GM19043 (cell line): Measurements from ENCODE around the gene FOXC1.

Experiments
- ATAC-seq: cut with Tn5 transposase; IDR thresholded peaks from one replicate; pipeline ENCODE4 v1.9.1; 2021; ENCODE audit warnings: low read depth; ENCODE audit not compliant: unreplicated experiment

Gene FOXC1

DNA sequence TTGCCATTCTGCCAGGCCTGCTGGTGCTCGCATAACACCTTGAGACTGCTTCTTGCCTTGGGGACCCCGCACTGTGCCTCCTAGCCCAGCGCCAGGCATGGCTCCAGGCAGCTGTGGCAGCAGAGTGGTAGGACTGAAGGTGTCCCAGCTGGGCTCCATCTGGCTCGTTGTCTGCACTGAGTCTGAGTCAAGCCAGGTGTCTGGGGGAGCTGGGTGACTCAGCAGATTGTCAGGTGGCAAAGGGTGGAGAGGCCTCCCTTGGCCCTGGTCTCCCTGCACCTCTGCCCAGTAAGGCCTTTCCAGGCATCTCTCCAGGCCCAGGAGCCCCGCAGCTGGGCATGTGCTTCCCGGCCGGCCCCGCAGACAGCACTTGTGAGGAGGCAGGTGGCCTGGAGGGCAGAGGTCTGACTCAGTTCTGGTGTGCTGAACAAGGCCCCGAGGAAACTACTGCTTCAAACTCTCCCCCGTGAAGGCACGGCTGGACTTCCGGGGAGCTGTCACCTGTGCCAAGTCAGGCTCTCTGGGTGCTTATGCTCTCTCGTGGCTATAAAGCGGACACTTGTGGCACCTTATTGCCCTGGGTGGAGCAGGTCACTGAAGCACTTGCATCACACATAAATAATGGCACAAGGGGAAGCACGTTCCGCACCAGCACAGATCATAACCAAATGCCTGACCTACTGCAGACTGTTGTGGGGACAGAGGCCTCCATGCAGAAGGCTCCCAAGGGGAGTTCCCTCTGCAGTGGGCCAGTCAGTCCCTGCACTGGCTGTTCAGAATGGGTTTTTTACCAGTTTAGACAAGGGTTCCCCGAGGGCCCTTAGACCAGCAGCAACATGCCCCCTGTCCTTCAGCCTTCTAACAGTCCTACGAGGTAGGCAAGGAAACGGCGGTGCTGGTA is 27.5 kb downstream of the FOXC1 start:
- ATAC-seq: no peak

DNA sequence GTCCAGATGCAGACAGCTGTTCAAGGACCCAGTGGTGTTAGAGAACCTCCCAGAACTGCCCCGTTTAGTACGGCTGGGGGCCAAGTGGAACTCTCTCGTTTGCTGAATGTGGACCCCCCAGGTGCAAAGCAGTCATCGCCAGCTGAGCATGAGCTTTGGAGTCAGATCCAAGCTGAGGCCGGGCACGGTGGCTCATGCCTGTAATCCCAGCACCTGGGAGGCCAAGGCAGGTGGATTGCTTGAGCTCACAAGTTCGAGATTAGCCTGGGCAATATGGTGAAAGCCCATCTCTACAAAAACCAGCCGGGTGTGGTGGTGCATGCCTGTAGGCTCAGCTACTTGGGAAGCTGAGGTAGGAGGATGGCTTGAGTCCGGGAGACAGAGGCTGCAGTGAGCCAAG is 29.7 kb downstream of the FOXC1 start:
- ATAC-seq: no peak

DNA sequence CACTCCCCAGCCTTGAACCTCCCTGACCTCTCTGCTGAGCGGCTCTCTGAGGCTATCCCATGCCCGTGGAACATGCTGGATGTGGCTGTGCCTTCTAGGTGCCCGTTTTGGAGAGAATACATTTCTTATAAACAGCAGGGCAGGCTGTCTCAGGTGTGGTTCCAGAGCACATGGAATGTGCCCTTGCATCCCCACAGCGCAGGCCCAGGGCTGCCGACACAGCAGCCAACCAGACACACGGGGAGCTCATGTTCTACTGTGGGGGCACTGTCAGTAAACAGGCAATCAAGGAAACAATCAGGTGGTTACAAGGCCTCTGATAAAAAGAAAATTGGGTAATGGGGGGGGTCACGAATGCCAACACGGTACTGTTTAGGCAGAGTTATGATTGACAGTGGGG is 30.8 kb downstream of the FOXC1 start:
- no peak for ATAC-seq

DNA sequence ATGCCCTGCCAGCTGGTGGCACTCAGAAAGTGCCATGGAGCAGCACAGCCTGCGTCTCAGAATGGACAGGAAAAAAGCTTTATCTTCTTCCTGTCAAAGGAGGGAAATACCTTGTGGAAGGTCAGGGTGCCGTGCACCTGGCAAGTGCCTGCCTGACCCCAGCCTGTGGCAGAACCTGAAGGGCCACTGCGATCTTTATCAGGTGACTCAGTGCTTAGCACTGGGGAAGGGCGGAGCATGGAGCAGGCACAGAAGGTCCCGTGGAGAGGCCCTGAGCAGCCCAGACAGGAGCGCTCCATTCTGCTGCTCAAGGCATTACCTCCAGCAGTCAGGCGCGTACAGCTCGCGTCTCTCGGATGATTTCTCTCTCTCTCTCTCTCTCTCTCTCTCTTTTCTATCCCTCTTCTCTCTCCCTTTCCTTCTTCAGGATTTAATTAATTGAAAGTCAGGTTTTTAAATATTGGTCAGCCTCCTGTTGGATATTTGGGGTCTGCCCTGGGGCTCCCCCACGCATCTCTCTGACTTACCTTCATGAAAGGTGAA is 31.7 kb downstream of the FOXC1 start:
- ATAC-seq: no peak

DNA sequence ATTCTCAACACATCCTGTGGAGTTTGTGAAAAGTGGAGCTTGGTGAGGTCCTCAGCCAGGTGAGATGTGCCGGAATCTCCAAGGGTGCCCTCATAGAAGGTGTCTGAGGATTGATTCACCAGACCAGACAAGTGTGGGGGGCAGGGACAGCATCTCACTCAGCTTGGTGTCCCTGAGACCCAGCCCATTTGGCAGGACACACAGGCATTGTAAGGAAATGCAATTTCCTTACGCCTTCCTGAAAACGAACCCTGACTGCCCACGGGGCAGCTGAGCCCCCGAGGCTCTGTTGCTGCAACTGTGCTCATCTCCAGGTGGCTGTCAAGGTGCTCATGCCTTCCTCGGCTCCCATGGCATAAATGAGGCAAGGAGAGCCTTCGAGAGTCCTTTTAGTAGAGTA is 33.4 kb downstream of the FOXC1 start:
- no peak for ATAC-seq

DNA sequence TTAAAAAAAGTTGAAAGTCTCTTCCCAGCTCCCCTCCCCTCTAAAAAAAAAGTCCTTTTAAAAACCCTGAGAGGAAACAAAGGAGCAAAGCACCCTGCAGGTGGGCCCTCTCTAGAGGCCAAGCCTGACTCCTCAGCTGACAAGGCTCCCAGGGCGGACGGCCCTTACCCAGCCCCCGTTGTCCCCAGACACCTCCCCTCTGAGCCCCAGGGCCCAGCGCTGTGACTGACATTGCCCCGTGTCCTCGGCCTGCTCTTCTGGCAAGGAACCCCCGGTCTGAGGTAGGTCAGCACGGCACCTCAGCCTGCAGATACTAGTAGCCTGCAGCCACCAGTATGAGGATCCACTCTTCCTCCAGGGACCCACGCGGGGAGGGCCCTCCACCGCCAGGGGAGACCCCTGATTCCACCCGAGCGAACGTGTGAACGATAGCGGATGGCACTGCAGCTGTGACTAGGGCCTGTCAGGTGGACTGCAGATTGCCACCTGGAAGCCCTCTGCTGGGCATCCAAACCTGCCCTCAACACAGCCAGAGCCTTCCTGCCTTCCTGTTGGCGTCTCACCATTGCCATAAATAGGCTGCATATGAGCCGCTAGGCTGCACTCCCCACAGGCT is 34.2 kb downstream of the FOXC1 start:
- no peak for ATAC-seq

DNA sequence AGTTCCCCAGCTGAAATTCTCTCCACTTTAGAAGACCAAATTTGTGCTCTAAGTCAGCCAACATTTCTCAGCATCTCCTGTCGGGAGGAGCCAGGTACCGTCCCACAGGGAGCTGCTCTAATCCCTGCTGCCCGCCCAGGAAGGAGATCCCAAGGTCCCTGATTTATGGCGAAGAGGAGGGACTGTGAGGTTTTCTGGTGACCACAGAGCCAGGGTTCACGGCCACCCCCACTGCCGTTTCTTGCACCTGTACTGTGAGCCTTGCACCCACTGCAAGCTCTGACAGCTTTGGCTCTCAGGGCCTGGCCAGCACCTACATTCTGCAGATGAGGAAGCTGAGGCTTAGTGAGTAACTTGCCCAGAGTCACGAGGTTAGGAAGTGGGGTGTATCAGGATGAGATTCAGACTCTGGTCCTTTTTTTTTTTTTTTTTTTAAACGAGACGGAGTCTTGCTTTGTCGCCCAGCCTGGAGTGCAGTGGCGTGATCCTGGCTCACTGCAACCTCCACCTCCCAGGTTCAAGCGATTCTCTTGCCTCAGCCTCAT is 34.9 kb downstream of the FOXC1 start:
- no peak for ATAC-seq

DNA sequence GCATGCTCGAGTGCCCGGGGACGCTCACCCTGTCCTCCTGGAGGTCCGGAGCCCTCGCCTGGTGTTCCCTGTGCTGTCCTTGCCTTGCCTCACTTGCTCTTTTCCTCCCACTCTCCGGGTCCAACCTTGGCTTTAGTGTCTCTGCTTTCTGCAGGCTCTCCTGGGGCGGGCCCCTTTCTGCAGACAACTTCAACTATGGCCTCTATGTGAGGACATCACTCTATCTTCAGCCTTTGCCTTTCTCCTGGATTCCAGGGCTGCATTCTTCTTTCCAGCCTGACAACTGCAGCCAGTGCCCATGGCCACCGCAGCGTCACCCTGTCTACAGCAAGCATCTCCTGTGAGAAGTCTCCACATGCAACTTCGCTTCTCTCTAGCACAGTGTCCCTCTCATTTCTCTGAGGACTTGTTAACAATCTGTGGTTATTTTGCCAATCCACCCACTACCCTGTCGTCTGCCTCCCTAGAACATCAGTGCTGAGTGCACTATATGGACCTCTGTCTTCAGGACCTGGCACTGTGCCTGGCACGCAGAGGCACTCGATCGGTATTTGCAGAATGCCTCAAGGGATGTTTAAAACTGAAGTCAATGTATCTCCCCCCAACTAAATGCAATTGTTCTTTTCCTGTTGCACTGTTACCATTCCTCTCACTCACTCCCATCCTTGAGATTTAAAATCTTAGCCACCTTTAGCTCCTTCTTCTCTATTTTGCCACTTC is 35.9 kb downstream of the FOXC1 start:
- no peak for ATAC-seq

DNA sequence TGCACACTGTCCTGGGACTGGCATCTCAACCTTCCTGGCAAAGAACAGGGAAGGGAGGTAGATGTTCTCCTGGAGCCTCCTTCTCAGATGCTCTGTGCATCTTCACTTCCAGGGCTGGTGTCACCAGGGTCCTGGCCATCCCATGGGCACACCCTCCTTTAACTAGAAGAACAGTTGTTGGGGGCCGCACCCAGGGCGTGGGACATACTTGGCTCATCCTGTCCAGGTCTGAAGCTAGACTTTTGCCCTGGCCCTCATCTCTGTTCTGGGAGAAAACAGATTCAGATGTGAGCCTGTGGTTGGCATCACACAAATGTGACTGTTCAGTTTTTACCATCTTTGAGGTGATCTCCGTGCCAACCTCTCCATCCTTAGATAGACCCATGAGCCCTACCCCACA is 41.6 kb downstream of the FOXC1 start:
- ATAC-seq: no peak

DNA sequence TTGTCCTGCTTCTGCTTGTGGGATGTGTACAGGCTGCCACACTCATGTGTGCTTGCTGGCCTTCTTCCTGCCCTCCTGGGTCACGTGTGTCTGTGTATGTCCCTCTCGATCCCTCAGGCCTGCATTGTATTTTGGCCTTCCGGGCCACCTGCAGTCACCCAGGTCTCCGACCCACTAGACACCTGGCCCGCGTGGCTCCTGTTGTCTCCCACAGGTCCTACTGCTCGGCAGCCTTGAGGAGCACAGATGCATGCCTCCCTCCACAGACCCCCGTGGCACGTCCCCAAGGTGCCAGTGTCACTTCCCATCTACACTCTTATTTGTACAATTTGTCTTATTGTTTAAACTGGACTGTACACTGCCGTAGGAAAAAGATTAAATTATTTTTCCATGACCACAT is 43.1 kb downstream of the FOXC1 start:
- no peak for ATAC-seq

DNA sequence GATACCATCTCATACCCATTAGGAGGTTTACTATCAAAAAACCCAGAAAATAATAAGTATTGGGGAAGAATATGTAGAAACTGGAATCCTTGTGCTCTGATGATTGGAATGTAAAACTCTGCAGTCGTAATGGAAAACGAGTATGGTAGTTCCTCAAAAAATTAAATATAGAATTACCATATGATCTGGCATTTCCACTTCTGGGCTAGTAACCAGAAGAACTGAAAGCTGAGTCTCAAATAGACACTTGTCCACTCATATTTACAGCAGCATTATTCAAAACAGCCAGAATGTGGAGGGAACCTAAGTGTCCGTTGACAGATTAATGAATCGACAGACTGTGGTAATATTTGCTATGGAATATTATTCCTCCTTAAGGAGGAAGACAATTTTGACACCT is 44.3 kb downstream of the FOXC1 start:
- ATAC-seq: no peak

DNA sequence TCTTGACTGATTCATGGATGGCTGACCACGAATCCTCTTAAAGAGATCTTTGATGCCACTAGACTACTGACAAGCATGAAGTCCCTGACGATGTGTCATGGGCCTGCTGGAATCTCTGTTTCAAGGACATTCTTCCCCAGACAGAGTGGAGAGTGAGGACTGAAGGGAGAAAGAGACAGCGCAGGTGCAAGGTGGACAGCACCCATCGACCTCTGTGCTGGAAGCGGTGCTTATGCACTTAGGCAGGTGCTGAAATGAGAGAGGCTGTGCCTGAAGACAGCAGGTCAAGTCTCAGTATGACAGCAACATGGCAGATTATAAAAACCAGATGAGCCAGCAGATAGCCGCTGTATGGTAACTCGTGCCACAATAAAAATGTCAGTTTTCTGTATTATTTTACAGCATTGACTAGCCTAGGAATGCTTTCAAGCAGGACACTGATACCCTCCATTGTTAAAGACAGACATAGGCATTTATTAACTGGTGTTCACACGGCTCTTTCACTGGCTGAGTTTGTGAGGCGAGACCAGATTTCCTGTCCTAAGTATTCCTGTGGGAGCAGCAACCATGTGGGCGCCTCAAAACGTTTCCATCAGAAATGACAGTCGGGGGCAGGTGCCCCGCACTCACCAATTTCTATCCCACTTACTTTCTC is 47.5 kb downstream of the FOXC1 start:
- ATAC-seq: no peak

DNA sequence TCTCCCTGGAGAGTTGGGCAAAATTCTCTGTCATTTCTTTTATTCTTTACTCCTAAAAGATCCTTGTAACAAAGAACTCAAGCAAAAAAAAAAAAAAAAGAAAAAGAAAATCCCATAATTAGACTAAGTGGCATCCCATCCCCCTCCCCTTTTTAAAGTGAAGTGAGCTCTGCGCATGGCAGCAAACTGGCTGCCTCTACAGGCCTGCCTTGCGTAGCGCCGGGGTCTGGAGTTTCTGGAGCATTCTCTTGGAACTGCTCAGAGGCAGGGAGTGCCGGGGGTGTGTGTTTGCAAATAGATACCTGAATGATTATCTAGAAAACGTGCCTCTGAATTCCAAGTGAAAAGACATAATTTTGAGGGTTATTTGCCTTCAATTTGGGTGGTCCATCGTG is 48.1 kb downstream of the FOXC1 start:
- no peak for ATAC-seq

DNA sequence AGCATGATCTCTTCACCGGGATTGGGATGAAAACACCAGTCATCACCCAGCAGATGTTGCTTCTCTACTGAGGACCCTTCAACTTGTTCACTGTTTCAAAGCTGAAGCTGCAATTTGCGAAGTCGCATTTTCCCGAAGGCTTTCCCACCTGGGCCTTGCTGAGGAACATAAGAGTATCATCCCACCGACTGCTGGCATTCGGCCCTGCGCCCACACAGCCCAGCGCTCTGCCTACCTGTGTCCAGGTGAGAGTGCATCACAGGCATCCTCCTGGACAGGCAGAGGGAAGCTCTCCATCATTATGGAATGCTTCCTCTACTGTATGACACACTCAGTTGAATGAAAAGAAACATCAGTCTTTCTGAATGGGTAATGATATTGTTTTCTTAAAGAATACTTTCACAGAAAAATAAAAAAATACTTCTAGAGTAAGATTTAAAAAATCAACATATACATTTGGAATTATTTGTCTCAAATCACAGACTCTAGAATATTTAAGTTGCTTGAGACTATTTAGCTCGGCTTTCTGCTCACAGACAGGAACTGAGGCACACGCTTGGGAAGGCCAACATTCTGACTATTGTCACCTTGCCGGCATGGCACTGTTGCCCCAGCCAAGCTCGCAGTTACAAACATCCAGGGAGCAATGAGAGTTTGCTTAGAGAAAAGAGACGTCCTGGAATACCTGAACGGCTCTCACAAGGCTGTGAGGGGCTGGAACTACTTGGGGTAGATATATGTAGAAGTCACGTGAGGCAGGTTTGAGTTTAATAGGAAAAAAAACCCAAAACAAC is 48.7 kb downstream of the FOXC1 start:
- ATAC-seq: no peak

DNA sequence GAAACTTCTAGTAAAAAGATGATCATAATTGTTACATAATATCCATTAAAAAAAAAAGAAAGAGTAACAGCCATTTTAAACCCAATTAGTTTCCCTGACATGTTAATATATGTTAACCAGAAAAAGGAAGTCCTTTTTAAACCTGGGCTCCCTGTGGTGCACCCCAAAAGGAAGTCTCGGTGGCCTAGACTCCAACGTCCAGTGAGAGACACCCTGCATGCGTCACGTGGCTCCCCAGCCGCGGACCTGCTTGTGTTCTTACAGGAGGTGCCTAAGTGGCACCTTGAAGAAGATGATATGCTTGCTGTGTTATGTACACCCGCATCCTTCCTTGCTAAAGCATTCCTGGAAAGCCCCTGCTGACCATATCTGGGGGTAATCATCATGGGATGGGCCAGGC is 50.1 kb downstream of the FOXC1 start:
- ATAC-seq: no peak

DNA sequence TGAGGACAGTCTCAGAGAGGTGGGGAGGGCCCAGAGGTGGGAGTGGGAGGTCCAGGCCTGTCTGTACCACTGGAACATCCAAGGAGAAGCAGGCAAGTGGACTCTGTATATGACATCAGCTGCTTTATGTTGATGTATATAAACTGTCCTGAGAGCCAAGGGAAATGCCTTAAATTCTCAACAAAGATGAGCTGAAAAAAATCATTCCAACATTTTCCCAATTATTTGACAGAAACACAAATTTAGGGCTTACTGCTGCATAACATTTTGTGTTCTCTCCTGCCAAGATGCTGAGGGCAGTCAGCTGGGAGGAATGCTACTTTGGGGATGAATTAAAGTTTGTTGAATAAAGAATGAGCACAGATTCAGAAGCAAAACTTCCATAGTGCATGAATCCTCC is 52.8 kb downstream of the FOXC1 start:
- ATAC-seq: no peak
